Esophagus squamous epithelium (tissue), 4 donors: ENCODE results near the gene DYNC2H1.

ENCODE experiments used
- POLR2A ChIP-seq, 4 donors: fragments of 450-650 bp; IDR thresholded peaks; one replicate each; pipeline ENCODE4 v1.6.1; 2017; ENCODE audit warnings: antibody characterized with exemption in 4 of 4, mild to moderate bottlenecking in 4 of 4, moderate library complexity in 3 of 4
- TF ChIP-seq, protein P1 (sequence below), 6 experiments: fragments of 450-650 bp in 4 of 6; fragments of 200-600 bp in 2 of 6; sonication (generic) in 2 of 6; IDR thresholded peaks; one replicate each; pipeline ENCODE4 v1.5.1; 2016 to 2019; ENCODE audit warnings: antibody characterized with exemption in 6 of 6, mild to moderate bottlenecking in 4 of 6, moderate library complexity in 4 of 6

DNA sequence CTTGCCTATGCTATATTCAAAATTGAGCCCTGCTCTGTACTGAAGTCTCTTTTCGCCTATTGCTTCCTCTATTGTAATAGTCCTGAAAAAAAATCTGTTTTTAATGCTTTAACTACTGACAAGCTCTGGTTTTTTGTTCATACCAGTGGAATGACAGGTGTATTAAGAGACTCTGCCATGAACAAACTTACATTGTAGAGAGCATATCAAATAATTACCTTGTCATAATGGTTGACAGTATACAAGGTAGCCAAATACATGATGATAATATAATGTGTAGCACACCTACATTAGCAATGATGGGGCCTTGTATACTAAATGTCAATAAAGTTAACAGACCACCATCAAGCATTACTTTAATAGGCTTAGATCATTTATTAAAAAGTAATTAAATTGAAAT lies 175.0 kb downstream of the DYNC2H1 start:
- TF ChIP-seq POLR2A (IDR thresholded peaks at IDR 0.05) = no peak
- TF ChIP-seq, protein P1, sequence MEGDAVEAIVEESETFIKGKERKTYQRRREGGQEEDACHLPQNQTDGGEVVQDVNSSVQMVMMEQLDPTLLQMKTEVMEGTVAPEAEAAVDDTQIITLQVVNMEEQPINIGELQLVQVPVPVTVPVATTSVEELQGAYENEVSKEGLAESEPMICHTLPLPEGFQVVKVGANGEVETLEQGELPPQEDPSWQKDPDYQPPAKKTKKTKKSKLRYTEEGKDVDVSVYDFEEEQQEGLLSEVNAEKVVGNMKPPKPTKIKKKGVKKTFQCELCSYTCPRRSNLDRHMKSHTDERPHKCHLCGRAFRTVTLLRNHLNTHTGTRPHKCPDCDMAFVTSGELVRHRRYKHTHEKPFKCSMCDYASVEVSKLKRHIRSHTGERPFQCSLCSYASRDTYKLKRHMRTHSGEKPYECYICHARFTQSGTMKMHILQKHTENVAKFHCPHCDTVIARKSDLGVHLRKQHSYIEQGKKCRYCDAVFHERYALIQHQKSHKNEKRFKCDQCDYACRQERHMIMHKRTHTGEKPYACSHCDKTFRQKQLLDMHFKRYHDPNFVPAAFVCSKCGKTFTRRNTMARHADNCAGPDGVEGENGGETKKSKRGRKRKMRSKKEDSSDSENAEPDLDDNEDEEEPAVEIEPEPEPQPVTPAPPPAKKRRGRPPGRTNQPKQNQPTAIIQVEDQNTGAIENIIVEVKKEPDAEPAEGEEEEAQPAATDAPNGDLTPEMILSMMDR (IDR thresholded peaks at IDR 0.05) = no peak
